GM21367 (cell line): ENCODE data around the gene RHCE.
A peak's percentile ranks its signal among the peaks of the same experiment; 100 is the strongest.
"Not testable (repeated sequence)": the region's sequence is repeated elsewhere in the genome, so short reads cannot be mapped to it uniquely, and the experiment has no call there.

Experiments used
- ATAC-seq: cut with Tn5 transposase; IDR thresholded peaks from one replicate; pipeline ENCODE4 v1.9.1; 2021; ENCODE audit not compliant: unreplicated experiment

RHCE gene

GRCh38 chr1:25349606-25350005 lies 71.0 kb downstream of the RHCE start:
- ATAC-seq, result no peak

GRCh38 chr1:25347556-25347955 lies 73.1 kb downstream of the RHCE start:
- no peak for ATAC-seq

GRCh38 chr1:25343872-25344271 lies 76.8 kb downstream of the RHCE start:
- no peak for ATAC-seq

- no peak for ATAC-seq
Measured at GRCh38 chr1:25342846-25343245, 77.8 kb downstream of the RHCE start.

GRCh38 chr1:25341746-25342145 lies 78.9 kb downstream of the RHCE start:
- no peak for ATAC-seq

- ATAC-seq, result no peak
Measured at GRCh38 chr1:25338986-25339385, 81.6 kb downstream of the RHCE start.

GRCh38 chr1:25338188-25338981 lies 82.2 kb downstream of the RHCE start, which contains the start of gene TMEM50A:
TSS of gene TMEM50A (plus strand) at chr1:25338334. CDS start at chr1:25340487, 2,153 bp downstream.
- peak; percentile 63 for ATAC-seq

GRCh38 chr1:25337483-25338187 lies 83.0 kb downstream of the RHCE start:
- peak; percentile 22 for ATAC-seq

- not testable (repeated sequence) for ATAC-seq
Measured at GRCh38 chr1:25336922-25337354, 83.7 kb downstream of the RHCE start.

GRCh38 chr1:25329950-25330349 lies 90.7 kb downstream of the RHCE start:
- ATAC-seq, result not testable (repeated sequence)

GRCh38 chr1:25329336-25329735 lies 91.3 kb downstream of the RHCE start:
- not testable (repeated sequence) for ATAC-seq

- ATAC-seq, result not testable (repeated sequence)
Measured at GRCh38 chr1:25328791-25329185, 91.8 kb downstream of the RHCE start.

- ATAC-seq, result not testable (repeated sequence)
Measured at GRCh38 chr1:25327864-25328790, 92.5 kb downstream of the RHCE start.

GRCh38 chr1:25324407-25324806 lies 96.2 kb downstream of the RHCE start:
- ATAC-seq, result not testable (repeated sequence)

- not testable (repeated sequence) for ATAC-seq
Measured at GRCh38 chr1:25322127-25322526, 98.5 kb downstream of the RHCE start.

- ATAC-seq, result not testable (repeated sequence)
Measured at GRCh38 chr1:25320314-25320938, 100.2 kb downstream of the RHCE start.

- ATAC-seq, result not testable (repeated sequence)
Measured at GRCh38 chr1:25312806-25313470, 107.7 kb downstream of the RHCE start.
